Nephron (organoid): ENCODE data around the gene PRIMA1.

Experiments used
- H3K27ac Mint-ChIP-seq, 3 experiments: 2 replicates each; pipeline ENCODE4 v1.8.0; 2020; ENCODE audit warnings: mixed read lengths in 3 of 3, mild to moderate bottlenecking in 2 of 3, moderate library complexity in 1 of 3
- H3K27me3 Mint-ChIP-seq: 2 replicates; pipeline ENCODE4 v1.8.0; 2021; ENCODE audit warnings: low read depth, mild to moderate bottlenecking, moderate library complexity, mixed read lengths
- H3K36me3 Mint-ChIP-seq: 2 replicates; pipeline ENCODE4 v1.8.0; 2020; ENCODE audit warnings: low read depth, mixed read lengths
- H3K4me1 Mint-ChIP-seq: 2 replicates; pipeline ENCODE4 v1.8.0; 2020; ENCODE audit warnings: mixed read lengths
- H3K4me3 Mint-ChIP-seq, 3 experiments: 2 replicates each; pipeline ENCODE4 v1.8.0; 2020; ENCODE audit warnings: mild to moderate bottlenecking in 3 of 3, mixed read lengths in 3 of 3, moderate library complexity in 2 of 3
- H3K9me3 Mint-ChIP-seq: 2 replicates; pipeline ENCODE4 v1.8.0; 2020; ENCODE audit warnings: mixed read lengths
- TF ChIP-seq, protein P1 (sequence below), 3 experiments: fragments of 200-600 bp; sonication (generic); IDR thresholded peaks; one replicate each; pipeline ENCODE4 v1.5.0; 2021; ENCODE audit warnings: antibody characterized with exemption in 3 of 3; ENCODE audit not compliant: unreplicated experiment in 3 of 3

The PRIMA1 gene

DNA sequence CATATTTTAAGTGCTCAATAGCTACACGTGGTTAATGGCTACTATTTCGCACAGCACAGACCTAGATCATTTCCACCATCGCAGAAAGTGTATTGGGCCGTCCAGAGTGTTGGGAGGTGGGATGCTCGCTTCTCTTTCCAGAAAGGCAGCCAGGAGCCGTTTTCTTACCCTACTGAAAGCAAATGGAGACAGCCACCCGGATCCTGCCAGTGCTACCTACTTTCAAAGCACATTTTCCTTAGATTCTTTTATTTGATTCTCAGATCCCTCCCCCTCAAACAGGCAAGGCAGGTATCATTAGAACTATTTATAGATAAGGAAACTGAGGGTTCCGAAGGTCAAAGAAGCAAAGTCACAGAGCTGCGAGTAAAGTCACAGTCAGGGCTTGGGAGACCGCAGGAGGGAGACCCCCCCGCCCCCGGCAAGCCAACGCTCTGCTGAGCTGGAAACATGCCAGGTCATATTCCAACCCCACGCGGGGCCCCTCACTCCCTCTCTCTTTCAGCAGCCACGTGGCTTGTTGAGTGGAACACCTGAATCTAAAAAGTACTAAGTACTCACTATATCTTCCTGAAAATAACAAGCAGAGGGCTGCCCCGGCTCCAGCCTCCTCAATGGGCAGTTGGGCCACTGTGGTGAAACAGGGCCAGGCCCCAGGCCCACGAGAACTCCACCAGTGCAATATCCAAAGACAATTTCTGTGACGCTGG lies 36.2 kb downstream of the PRIMA1 start:
- H3K27ac Mint-ChIP-seq = no peak overlapping the region
- no peaks in the 10 kb centered on the region for H3K4me1 Mint-ChIP-seq
- H3K4me3 Mint-ChIP-seq = no peak overlapping the region
- TF ChIP-seq, protein P1, sequence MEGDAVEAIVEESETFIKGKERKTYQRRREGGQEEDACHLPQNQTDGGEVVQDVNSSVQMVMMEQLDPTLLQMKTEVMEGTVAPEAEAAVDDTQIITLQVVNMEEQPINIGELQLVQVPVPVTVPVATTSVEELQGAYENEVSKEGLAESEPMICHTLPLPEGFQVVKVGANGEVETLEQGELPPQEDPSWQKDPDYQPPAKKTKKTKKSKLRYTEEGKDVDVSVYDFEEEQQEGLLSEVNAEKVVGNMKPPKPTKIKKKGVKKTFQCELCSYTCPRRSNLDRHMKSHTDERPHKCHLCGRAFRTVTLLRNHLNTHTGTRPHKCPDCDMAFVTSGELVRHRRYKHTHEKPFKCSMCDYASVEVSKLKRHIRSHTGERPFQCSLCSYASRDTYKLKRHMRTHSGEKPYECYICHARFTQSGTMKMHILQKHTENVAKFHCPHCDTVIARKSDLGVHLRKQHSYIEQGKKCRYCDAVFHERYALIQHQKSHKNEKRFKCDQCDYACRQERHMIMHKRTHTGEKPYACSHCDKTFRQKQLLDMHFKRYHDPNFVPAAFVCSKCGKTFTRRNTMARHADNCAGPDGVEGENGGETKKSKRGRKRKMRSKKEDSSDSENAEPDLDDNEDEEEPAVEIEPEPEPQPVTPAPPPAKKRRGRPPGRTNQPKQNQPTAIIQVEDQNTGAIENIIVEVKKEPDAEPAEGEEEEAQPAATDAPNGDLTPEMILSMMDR (IDR thresholded peaks at IDR 0.05; ENCODE audit: unreplicated experiment in 3 of 3) = no peak
- H3K27me3 Mint-ChIP-seq = peaks cover 12% of the 10 kb centered on the region
- no peaks in the 10 kb centered on the region for H3K9me3 Mint-ChIP-seq
- no peaks in the 10 kb centered on the region for H3K36me3 Mint-ChIP-seq

DNA sequence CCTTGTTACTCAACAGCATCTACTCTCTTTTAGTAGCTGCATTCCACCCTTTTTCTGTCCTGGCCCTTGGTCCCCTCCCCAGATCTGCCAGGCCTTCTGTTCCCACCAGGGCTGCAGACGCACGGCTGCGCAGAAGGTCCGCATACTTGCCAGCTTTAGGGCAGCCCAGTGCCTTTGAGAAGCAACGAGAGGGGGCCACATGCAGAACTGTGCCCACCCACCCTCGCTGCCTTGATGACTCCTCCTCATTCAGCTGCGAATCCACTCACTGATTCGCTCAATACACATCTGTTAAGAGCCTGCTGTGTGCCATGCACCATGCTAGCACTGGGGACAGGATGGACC lies 39.2 kb downstream of the PRIMA1 start:
- H3K27me3 Mint-ChIP-seq = peaks cover 9% of the 10 kb centered on the region
- H3K4me3 Mint-ChIP-seq = no peak overlapping the region
- no peaks in the 10 kb centered on the region for H3K4me1 Mint-ChIP-seq
- H3K9me3 Mint-ChIP-seq = no peaks in the 10 kb centered on the region
- H3K27ac Mint-ChIP-seq = no peak overlapping the region
- no peaks in the 10 kb centered on the region for H3K36me3 Mint-ChIP-seq
- TF ChIP-seq, protein P1 (IDR thresholded peaks at IDR 0.05; ENCODE audit: unreplicated experiment in 3 of 3) = no peak

DNA sequence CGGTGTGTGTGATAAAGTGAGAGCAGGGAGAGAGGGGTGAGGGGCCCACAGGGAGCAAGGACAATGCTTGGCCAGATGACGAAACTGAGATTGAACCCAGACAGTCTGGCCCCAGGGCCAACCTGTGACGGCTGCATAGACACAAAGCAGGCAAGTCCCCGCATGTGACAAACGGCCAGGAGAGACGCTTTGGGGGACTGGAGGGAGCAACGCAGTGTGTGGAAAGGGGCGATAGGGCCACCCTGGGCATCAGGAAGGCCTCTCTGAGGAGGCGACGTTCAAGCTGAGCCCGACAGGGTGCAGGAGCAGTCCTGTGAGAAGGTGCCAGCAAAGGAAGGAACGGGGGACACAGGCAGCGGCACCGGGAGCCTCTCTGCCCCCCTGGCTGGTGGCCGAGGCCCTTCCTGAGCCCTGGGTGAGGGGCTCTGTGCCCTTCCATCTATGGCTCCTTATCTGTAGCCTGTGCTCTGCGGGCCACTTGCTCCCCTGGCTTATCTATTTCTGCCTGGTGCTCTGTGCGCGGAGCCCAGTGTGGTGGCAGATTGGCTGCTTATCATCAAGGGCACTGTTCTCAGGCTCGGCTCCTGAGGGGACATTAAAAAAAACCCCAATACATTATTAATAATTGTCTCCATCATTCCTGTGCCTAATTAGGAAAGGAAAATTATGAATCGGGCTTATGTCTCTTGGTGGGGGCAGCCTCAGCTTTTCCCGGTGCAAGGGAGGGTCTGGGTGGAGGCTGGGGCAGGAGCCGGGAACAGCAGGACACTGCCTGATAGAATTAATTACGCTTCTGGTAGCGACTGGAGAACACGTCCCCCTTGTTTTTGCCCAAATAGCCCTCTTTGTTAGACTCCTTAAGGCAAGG lies 39.8 kb downstream of the PRIMA1 start:
- Mint-ChIP-seq H3K27me3 (peaks cover 9% of the 10 kb centered on the region), H3K9me3 (no peaks in the 10 kb centered on the region), H3K36me3 (no peaks in the 10 kb centered on the region), H3K27ac (no peak overlapping the region), H3K4me3 (no peak overlapping the region), H3K4me1 (peaks cover under 1% of the 10 kb centered on the region)
- TF ChIP-seq, protein P1 (IDR thresholded peaks at IDR 0.05; ENCODE audit: unreplicated experiment in 3 of 3) = no peak

DNA sequence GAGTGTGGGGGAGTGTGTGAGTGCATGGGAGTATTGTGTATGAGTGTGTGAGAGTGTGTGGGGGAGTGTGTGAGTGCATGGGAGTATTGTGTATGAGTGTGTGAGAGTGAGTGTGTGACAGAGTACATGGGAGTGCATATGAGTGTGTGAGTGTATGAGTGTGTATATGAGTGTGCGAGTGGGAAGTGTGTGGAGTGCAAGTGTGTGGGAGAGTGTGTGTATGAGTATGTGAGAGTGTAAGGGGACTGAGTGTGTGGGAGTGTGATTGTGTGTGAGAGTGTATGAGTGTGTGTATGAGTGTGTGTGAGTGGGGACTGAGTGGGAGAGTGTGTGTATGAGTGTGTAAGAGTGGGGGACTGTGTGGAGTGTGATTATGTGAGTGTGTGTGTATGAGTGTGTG lies 40.7 kb downstream of the PRIMA1 start:
- peaks cover 10% of the 10 kb centered on the region for H3K4me1 Mint-ChIP-seq
- no peak overlapping the region for H3K27ac Mint-ChIP-seq
- no peaks in the 10 kb centered on the region for H3K36me3 Mint-ChIP-seq
- no peak overlapping the region for H3K4me3 Mint-ChIP-seq
- peaks cover 9% of the 10 kb centered on the region for H3K27me3 Mint-ChIP-seq
- H3K9me3 Mint-ChIP-seq = no peaks in the 10 kb centered on the region
- TF ChIP-seq, protein P1 (IDR thresholded peaks at IDR 0.05; ENCODE audit: unreplicated experiment in 3 of 3) = no peak

DNA sequence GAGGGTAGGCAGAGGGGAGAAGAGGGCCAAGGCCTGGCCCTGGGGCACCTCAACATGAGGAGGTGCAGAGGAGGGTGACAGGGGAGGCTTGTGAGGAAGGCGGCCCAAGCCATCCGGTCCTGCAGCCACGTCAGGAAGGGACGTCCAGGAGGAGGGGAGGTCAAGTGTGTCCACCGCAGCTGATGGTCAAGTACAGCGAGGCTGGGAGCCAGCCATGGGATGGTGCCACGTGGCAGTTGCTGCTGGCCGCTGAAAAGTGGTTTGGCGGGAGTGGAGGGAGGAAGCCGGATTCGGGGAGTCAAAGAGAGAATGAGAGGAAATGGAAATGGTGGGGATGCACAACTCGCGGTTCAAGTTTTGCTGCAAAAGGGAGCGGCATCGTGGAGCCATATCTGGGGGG lies 41.2 kb downstream of the PRIMA1 start:
- peaks cover 14% of the 10 kb centered on the region for H3K4me1 Mint-ChIP-seq
- no peak overlapping the region for H3K4me3 Mint-ChIP-seq
- peaks cover 9% of the 10 kb centered on the region for H3K27me3 Mint-ChIP-seq
- H3K27ac Mint-ChIP-seq = no peak overlapping the region
- no peaks in the 10 kb centered on the region for H3K9me3 Mint-ChIP-seq
- TF ChIP-seq, protein P1 (IDR thresholded peaks at IDR 0.05; ENCODE audit: unreplicated experiment in 3 of 3) = no peak
- no peaks in the 10 kb centered on the region for H3K36me3 Mint-ChIP-seq
